LNCAP (cell line): ENCODE results near the gene EIPR1.

Experiments used
- TF ChIP-seq, protein P1 (sequence below): fragments of 450-650 bp; IDR thresholded peaks from 2 replicates; pipeline ENCODE4 v1.5.1; 2017; ENCODE audit warnings: mild to moderate bottlenecking

The EIPR1 gene

DNA sequence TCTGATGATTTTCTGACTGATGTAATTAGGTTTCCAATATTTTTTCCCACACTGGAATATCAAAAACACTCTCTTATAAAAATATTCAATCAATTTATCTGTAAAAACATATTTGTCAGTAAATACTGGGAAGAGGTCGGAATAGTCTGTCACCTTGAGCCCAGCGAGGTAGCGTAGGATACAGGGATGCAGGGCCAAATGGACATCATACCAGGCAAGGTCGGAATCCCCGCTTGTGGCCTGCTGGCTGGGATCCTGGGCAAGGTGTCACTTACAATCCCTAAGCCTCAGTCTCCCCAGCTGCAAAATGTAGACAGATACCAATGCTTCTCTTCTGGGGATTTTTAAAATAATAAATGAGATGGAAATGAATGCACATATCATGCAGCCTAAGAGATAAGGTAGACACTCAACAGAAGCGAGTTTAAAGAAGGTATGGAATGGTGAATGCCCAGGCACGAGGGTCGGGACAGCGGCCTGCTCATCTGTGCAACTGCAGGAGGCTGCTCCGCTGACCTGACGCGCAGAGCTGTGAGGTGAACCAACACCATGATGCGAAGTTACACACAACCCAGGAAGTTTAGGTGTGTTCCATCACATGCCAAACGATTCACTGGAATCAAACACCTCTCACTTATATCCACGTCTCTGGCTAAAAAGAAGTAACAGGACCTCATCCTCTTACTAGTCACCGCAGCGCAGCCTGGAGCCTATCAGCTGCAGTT lies 98.2 kb downstream of the EIPR1 start:
- TF ChIP-seq, protein P1, sequence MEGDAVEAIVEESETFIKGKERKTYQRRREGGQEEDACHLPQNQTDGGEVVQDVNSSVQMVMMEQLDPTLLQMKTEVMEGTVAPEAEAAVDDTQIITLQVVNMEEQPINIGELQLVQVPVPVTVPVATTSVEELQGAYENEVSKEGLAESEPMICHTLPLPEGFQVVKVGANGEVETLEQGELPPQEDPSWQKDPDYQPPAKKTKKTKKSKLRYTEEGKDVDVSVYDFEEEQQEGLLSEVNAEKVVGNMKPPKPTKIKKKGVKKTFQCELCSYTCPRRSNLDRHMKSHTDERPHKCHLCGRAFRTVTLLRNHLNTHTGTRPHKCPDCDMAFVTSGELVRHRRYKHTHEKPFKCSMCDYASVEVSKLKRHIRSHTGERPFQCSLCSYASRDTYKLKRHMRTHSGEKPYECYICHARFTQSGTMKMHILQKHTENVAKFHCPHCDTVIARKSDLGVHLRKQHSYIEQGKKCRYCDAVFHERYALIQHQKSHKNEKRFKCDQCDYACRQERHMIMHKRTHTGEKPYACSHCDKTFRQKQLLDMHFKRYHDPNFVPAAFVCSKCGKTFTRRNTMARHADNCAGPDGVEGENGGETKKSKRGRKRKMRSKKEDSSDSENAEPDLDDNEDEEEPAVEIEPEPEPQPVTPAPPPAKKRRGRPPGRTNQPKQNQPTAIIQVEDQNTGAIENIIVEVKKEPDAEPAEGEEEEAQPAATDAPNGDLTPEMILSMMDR, result no peak

DNA sequence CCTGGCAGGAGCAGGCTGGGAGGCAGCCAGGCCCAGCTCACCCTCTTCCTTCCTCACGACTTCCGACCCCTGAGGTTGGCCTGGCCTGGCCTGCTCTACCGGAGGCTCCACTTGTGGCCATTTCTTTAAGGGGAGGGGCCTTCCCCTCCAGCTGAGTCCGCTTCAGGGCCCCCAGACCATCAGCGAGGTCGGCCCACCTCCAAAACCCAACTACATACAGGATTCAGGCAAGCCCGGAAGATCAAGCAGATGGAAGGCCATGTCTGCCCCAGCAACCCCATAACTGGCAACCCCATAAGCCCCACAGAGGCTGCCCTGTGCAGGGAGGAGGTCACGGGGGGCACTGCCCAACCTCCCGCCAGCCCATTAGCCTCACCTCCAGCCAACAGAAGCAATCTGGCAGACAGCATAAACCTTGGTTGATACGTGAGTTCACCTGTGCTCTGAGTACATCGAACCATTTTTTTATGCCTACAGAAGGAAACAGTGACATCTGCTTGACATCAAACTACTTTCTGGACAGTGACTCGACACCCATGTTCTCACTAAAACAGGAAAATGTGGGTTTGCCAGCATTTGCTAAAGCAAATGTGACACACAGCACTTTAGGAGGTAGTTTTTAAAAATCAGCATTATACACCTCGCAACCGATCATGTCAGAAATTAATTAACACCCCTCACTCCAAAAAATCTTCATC lies 98.9 kb downstream of the EIPR1 start:
- TF ChIP-seq, protein P1, result no peak

DNA sequence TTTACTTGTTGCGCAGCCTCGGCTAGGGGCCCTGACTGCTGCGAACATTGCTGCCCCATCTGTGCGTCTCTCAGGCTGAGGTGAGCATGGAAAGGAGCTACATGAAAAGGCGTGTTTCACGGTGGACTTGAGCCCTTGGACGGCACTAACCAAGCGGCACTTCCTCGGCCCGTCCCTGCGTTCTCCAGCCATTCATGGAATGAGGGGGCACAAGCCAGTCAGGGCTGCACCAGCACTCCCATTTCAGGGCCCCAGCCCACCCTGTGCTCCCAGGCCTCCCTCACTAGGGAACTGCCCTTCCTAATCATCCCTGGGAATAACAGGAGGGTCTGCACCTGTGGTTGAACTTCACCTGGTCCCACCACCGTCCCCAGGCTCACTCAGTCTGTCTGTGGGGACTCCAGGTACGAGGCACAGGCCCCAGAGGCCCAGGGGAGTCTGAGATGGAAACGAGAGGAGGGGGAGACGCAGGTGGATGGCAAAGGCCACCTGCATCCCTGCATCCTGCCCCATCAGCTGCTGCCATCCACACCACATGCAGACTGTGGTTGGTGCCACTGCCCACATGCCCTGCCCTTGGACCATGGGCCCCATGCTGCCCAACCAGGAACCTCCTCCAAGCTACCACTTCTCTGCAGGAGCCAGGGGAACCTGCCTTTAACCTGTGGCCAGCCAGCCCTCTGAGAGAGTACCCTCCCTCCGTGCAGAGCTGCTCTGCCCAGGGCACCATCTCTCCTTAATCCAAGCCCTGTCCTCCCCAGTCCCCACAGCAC lies 99.7 kb downstream of the EIPR1 start:
- TF ChIP-seq, protein P1, result no peak

DNA sequence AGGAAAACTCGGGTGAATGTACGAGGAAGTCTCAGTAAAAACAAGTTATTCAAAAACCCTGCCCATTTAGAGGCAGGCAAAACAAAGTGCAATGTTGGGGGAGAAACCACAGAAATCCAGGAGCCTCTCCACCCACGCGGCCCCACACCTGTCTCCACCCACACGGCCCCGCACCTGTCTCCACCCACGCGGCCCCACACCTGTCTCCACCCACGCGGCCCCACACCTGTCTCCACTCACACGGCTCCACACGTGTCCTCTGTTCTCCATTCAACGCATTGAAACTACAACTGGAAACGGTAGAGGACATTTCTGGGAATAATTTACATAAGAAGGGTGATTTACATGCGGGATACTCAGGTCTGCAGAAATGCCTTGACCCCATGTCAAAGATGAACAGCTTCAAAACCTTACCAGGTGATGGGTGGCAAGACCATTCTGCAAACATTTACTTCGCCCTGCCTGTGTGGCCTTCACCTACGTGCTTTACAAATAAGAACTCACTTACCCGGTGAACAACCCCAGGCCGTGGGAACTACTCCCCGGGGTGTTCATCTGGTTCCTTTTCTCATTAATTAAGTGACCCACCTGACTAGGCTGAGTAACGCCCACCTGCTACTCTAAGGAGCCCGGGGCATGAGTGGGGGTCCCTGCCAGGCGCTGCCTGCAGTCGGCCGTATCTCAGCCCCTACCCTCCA lies 100.4 kb downstream of the EIPR1 start:
- TF ChIP-seq, protein P1, result no peak

DNA sequence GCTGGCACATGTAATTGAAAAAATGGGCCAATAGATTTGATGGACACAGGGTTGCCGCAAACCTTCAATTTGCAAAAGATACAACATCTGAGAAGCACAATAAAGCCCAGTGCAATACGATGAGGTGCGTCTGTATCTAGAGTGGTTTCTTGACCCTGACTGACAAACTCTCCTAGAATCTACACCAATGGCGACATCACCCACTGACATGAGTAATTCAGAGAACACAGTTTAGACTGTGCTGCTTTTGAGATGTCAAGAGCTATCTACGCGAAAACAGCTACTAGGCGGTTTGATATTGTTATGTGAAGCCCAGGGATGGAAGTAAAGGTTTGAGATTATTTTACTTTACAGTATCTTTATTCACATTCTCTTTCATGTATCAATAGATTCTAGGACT lies 104.9 kb downstream of the EIPR1 start:
- TF ChIP-seq, protein P1, result no peak

DNA sequence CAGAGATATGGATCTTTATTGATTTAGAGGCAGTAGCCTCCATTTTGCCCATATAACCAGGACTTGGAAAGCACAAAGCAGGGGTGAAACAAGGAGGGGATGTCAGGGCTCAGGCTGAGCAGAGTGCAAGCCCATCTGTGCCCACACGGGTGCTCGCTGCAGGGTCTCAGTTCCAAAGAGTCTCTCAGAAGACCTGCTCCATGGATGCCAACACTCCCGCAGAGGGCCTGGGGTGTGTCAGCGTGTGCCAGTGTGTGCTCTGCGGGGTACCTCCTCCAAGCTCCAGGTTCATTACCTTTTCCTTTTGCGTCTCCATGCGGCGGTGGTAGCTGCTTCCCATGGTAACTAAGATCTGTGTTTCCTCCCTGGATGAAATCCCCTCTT lies 107.5 kb downstream of the EIPR1 start:
- TF ChIP-seq, protein P1, result no peak

DNA sequence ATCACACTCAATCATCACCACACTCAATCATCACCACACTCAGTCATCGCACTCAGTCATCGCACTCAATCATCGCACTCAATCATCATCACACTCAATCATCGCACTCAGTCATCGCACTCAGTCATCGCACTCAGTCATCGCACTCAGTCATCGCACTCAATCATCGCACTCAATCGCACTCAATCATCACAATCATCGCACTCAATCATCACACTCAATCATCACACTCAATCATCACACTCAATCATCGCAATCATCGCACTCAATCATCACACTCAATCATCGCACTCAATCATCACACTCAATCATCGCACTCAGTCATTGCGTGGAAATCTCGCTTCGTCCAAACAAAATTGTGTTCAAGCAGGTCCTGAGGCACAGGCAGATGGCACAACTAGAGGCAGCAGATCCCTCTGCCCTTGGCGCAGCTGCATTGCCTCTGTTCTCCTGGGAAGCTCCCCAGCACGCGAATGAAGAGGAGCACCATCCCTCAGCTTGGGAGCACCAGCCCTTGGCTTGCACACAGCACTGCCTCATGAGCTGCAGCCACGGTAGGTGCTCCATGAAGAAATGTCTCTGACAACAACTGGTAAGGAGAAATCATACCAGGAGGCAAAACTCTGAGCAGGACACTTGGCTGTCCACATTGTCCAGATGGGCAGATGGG lies 108.1 kb downstream of the EIPR1 start:
- TF ChIP-seq, protein P1, result no peak
